ENCODE data around the gene ZBTB7C.
A peak's percentile ranks its signal among the peaks of the same experiment; 100 is the strongest.

ZBTB7C gene

DNA sequence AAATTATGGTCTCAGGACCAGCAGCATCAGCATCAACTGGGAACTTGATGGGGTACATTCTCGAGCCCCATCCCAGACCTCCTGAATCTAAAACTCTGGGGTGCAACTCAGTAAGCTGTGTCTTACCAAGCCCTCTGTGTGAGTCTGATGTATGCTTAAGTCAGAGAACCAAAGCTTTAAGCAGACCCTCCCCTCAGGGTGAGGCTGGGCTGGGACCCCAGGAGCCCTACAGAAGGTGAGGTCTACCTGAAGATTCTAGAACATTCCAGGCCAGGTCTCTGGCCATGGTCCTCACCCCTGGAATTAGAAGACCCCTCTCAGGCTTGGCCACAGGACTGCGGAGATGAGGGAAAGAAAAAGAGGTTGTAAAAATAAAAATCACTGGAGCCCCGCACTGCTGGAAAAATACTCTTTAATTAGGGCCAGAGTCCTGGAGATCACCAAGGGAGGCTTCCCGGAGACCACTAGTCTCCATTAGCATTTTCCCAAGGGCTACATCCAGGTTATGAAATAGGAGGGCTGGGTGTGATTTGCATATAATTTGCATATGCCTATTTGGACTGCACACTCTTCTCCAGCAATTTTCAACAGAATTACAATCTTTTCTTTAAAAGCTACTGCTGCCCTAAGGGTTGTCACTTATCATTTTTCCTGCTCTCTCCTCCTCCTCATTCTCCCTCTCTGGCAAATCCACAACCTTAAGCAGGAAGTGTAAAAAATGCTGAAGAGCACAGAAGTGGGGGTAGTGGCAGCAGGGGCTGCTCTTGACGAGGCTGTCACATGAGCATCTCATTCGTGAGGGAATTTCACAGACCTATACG lies 100.2 kb downstream of the ZBTB7C start:
- Histone ChIP-seq H3K4me1 (ENCODE audit: control insufficient read depth, insufficient read depth, low read length) (peaks cover 5% of the 10 kb centered on the region; the same call in 1 of the 2 replicates), H3K4me3 (ENCODE audit: low read depth, low read length) (no peak overlapping the region), H3K9me3 (ENCODE audit: control insufficient read depth, insufficient read depth, low read depth, low read length) (no peaks in the 10 kb centered on the region), H3K9ac (ENCODE audit: low read length) (no peak overlapping the region), H3K36me3 (ENCODE audit: control insufficient read depth, insufficient read depth, low read length) (no peaks in the 10 kb centered on the region), H3K27ac (ENCODE audit: low read depth, low read length) (no peak overlapping the region), H3K27me3 (ENCODE audit: control insufficient read depth, insufficient read depth, low read length) (no peaks in the 10 kb centered on the region)

DNA sequence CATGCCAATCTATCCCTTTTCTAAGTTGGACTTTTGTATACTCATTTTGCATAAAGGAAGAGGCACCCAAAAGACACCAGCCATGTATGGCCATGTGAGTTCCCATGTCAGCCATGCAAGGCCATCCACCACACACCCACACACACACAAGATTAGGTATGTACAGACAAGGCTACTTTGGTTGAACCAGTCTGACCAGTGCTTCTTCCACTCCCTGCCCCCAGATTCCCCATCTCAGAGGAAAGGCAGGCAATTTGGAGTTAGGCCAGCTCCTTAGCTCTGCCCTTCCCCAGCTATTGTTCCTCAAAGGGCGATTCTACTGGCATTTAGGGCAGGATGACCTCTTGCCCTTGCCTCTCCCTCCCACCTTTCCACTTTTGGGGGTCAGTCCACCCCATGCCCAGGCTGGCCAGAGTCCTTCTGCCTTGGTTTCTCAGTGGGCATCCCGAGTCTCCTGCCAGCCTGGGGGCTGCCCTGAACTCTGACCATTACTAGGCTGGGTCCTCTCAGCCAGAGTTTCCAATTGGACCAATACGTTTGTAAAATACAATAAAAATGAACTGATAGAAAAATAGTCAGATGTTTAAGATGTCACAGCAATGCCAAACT lies 101.1 kb downstream of the ZBTB7C start:
- H3K36me3 ChIP-seq (ENCODE audit: control insufficient read depth, insufficient read depth, low read length) = no peaks in the 10 kb centered on the region
- no peaks in the 10 kb centered on the region for H3K9me3 ChIP-seq (ENCODE audit: control insufficient read depth, insufficient read depth, low read depth, low read length)
- H3K27me3 ChIP-seq (ENCODE audit: control insufficient read depth, insufficient read depth, low read length) = no peaks in the 10 kb centered on the region
- no peak overlapping the region for H3K9ac ChIP-seq (ENCODE audit: low read length)
- H3K4me1 ChIP-seq (ENCODE audit: control insufficient read depth, insufficient read depth, low read length) = peaks cover 5% of the 10 kb centered on the region; the same call in 1 of the 2 replicates
- H3K27ac ChIP-seq (ENCODE audit: low read depth, low read length) = no peak overlapping the region
- no peak overlapping the region for H3K4me3 ChIP-seq (ENCODE audit: low read depth, low read length)

DNA sequence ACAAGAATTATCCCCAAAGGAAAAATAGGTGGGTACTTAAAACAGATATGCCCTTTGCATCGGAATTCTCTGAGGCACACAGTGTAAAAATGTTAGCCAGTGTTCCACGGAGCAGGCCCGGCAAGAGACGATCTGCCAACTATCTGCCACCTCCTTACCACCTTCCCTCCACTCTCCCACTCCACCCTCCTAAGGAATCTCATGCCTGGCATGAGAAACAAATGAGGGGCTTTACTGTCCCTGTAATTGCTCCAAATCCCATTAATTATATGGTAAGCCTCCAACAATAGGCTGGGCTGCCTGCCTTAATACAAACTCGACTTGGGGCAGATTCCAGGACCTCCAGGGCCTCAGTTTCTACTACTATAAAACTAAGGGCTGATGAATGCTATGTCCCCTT lies 102.3 kb downstream of the ZBTB7C start:
- no peaks in the 10 kb centered on the region for H3K9me3 ChIP-seq (ENCODE audit: control insufficient read depth, insufficient read depth, low read depth, low read length)
- H3K4me1 ChIP-seq (ENCODE audit: control insufficient read depth, insufficient read depth, low read length) = peaks cover 5% of the 10 kb centered on the region; the same call in 1 of the 2 replicates
- no peak overlapping the region for H3K27ac ChIP-seq (ENCODE audit: low read depth, low read length)
- no peak overlapping the region for H3K4me3 ChIP-seq (ENCODE audit: low read depth, low read length)
- no peaks in the 10 kb centered on the region for H3K27me3 ChIP-seq (ENCODE audit: control insufficient read depth, insufficient read depth, low read length)
- H3K36me3 ChIP-seq (ENCODE audit: control insufficient read depth, insufficient read depth, low read length) = no peaks in the 10 kb centered on the region
- H3K9ac ChIP-seq (ENCODE audit: low read length) = no peak overlapping the region

DNA sequence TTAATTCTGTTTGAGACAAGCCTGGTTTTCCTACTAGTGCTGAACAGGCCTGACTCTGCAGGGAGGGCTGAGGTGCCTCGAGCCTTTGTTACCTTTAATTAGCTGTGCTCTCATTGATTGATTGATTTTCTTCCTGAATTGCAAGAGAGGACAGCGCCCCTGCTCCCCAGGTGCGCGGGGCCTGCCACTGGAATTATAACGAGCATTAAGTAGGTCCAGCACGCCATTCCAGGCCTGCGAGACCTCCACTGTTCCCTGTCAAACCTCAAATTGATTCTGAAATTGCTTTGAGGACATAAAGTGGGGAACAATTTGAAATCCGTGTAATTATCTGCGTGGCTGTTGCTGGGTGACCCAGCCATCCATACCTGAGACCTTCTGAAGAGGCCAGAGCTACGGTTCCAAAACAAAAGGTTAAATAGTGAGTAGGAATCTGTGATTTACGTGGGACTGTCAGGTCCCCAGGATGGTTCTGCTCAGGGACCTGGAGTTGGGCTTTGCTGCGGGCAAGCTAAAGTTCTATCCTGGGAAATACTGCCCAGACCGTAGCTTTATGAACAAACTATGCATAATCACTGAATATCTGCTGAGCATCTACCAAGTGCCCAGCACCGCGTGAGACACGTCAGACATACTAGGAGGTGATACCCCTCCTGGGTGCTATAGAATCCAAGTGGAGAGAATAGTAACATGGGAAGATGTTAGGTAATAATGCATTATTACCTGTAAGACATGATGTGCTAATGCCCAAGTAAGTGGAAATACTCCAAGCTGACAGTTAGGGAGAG lies 104.1 kb downstream of the ZBTB7C start:
- H3K4me1 ChIP-seq (ENCODE audit: control insufficient read depth, insufficient read depth, low read length) = peaks cover 13% of the 10 kb centered on the region
- no peaks in the 10 kb centered on the region for H3K36me3 ChIP-seq (ENCODE audit: control insufficient read depth, insufficient read depth, low read length)
- H3K4me3 ChIP-seq (ENCODE audit: low read depth, low read length) = no peak overlapping the region
- H3K27me3 ChIP-seq (ENCODE audit: control insufficient read depth, insufficient read depth, low read length) = no peaks in the 10 kb centered on the region
- H3K9ac ChIP-seq (ENCODE audit: low read length) = no peak overlapping the region
- no peak overlapping the region for H3K27ac ChIP-seq (ENCODE audit: low read depth, low read length)
- no peaks in the 10 kb centered on the region for H3K9me3 ChIP-seq (ENCODE audit: control insufficient read depth, insufficient read depth, low read depth, low read length)

DNA sequence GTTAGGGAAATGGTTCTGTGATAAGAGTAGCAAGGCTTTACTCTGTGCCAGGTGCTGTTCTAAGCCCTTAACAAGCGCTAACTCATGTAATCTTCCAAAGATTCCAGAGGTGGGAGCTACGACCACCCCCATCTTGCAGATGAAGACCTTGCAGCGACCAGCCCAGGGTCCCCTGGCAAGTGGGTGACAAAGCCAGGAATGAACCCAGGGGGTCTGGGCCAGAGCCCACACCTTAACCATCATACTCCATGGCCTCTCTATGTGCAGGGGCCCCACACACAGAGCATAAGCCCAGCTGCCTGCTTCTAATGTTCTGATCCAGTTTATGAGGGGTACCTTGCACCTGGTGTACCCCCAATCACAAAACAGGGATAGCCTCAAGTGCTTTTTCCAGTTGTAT lies 105.3 kb downstream of the ZBTB7C start:
- Histone ChIP-seq H3K9me3 (ENCODE audit: control insufficient read depth, insufficient read depth, low read depth, low read length) (no peaks in the 10 kb centered on the region), H3K27me3 (ENCODE audit: control insufficient read depth, insufficient read depth, low read length) (no peaks in the 10 kb centered on the region), H3K4me3 (ENCODE audit: low read depth, low read length) (no peak overlapping the region), H3K4me1 (ENCODE audit: control insufficient read depth, insufficient read depth, low read length) (peaks cover 10% of the 10 kb centered on the region), H3K27ac (ENCODE audit: low read depth, low read length) (no peak overlapping the region), H3K9ac (ENCODE audit: low read length) (no peak overlapping the region), H3K36me3 (ENCODE audit: control insufficient read depth, insufficient read depth, low read length) (no peaks in the 10 kb centered on the region)

DNA sequence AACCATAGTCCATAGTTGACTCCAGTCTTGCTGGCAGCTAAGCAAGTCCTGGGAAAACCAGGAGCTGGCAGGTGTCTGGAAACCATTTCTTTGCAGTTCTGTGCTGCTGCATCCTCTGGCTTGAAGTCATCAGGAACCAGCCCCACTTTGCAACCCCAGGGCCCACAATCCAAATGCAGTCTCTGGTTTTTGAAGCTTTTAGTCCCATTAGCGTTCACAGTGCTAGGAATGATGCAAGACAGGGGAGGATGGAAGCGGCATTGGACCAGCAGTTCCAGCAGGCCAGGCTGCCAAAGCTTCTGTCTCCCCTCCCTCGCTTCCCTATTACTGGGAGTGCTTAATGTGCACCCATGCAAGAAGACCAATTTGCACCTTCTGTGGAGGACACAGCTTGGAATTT lies 106.4 kb downstream of the ZBTB7C start:
- H3K4me3 ChIP-seq (ENCODE audit: low read depth, low read length) = no peak overlapping the region
- no peak overlapping the region for H3K27ac ChIP-seq (ENCODE audit: low read depth, low read length)
- peaks cover 10% of the 10 kb centered on the region for H3K4me1 ChIP-seq (ENCODE audit: control insufficient read depth, insufficient read depth, low read length)
- H3K36me3 ChIP-seq (ENCODE audit: control insufficient read depth, insufficient read depth, low read length) = no peaks in the 10 kb centered on the region
- H3K9me3 ChIP-seq (ENCODE audit: control insufficient read depth, insufficient read depth, low read depth, low read length) = no peaks in the 10 kb centered on the region
- no peaks in the 10 kb centered on the region for H3K27me3 ChIP-seq (ENCODE audit: control insufficient read depth, insufficient read depth, low read length)
- no peak overlapping the region for H3K9ac ChIP-seq (ENCODE audit: low read length)

DNA sequence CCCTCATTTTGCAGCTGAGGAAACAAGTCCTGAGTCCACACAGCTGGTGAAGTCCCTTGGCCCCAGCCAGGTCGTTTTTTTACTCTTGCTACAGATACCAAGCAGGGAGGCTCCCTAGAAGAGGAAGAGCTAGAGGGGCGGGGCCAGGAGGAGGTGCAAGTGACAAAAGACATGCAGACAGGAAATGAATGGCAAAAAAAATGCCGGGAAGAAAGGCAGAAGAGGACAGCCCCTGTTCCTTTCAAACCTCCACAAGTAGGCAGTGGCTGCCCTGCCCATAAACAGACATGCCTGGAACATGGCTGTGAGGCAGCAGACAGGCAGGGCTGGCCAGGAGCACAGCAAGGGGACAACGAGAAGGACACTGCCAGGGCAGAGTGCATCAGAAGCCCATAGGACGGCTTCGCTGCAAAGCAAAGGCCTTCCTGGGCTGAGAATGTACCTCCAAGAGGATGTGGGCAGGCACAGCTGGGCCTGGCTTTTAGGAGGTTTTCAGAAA lies 108.7 kb downstream of the ZBTB7C start:
- H3K9ac ChIP-seq (ENCODE audit: low read length) = peak overlapping the region; percentile 40
- no peak overlapping the region for H3K27ac ChIP-seq (ENCODE audit: low read depth, low read length)
- peaks cover 10% of the 10 kb centered on the region for H3K4me1 ChIP-seq (ENCODE audit: control insufficient read depth, insufficient read depth, low read length)
- no peaks in the 10 kb centered on the region for H3K27me3 ChIP-seq (ENCODE audit: control insufficient read depth, insufficient read depth, low read length)
- H3K4me3 ChIP-seq (ENCODE audit: low read depth, low read length) = peak overlapping the region; percentile 5; the same call in 1 of the 2 replicates
- H3K36me3 ChIP-seq (ENCODE audit: control insufficient read depth, insufficient read depth, low read length) = no peaks in the 10 kb centered on the region
- H3K9me3 ChIP-seq (ENCODE audit: control insufficient read depth, insufficient read depth, low read depth, low read length) = no peaks in the 10 kb centered on the region

DNA sequence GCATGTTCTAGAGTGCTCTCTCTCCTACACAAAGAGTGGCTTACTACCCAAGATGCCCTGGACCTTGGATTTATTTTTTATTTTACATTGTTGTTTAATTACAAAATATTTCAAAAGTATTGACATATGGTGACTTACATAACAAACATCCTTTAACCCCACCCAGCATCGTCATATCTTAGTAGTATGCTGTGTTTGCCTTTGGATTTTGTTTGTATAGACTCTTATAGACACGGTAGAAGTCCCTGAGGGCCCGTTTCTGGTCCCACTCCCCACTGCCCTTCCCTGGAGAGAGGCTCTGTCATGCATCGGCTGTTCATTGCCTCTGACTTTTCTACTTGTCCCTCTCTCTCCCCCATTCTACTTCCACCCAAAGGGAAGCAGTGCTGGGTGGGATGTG lies 112.0 kb downstream of the ZBTB7C start:
- H3K9ac ChIP-seq (ENCODE audit: low read length) = no peak overlapping the region
- H3K4me1 ChIP-seq (ENCODE audit: control insufficient read depth, insufficient read depth, low read length) = peaks cover 26% of the 10 kb centered on the region
- no peak overlapping the region for H3K4me3 ChIP-seq (ENCODE audit: low read depth, low read length)
- no peak overlapping the region for H3K27ac ChIP-seq (ENCODE audit: low read depth, low read length)
- H3K9me3 ChIP-seq (ENCODE audit: control insufficient read depth, insufficient read depth, low read depth, low read length) = no peaks in the 10 kb centered on the region
- no peaks in the 10 kb centered on the region for H3K36me3 ChIP-seq (ENCODE audit: control insufficient read depth, insufficient read depth, low read length)
- no peaks in the 10 kb centered on the region for H3K27me3 ChIP-seq (ENCODE audit: control insufficient read depth, insufficient read depth, low read length)

DNA sequence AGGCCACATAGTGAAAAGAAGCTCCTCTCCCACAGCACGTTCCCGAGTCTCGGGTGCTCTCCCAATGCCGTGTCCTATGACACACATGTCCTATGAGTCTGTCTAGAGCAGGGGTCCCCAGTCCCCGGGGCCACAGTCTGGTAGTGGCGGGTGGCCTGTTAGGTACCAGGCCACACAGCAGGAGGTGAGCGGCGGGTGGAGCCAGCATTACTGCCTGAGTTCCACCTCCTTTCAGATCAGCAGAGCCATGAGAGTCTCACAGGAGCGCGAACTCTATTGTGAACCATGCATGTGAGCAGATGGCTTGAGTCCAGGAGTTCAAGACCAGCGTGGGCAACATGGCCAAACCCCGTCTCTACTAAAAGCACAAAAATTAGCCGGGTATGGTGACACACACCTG lies 112.6 kb downstream of the ZBTB7C start:
- Histone ChIP-seq H3K4me1 (ENCODE audit: control insufficient read depth, insufficient read depth, low read length) (peaks cover 26% of the 10 kb centered on the region), H3K9ac (ENCODE audit: low read length) (no peak overlapping the region), H3K4me3 (ENCODE audit: low read depth, low read length) (no peak overlapping the region), H3K27me3 (ENCODE audit: control insufficient read depth, insufficient read depth, low read length) (no peaks in the 10 kb centered on the region), H3K36me3 (ENCODE audit: control insufficient read depth, insufficient read depth, low read length) (no peaks in the 10 kb centered on the region), H3K9me3 (ENCODE audit: control insufficient read depth, insufficient read depth, low read depth, low read length) (no peaks in the 10 kb centered on the region), H3K27ac (ENCODE audit: low read depth, low read length) (no peak overlapping the region)

DNA sequence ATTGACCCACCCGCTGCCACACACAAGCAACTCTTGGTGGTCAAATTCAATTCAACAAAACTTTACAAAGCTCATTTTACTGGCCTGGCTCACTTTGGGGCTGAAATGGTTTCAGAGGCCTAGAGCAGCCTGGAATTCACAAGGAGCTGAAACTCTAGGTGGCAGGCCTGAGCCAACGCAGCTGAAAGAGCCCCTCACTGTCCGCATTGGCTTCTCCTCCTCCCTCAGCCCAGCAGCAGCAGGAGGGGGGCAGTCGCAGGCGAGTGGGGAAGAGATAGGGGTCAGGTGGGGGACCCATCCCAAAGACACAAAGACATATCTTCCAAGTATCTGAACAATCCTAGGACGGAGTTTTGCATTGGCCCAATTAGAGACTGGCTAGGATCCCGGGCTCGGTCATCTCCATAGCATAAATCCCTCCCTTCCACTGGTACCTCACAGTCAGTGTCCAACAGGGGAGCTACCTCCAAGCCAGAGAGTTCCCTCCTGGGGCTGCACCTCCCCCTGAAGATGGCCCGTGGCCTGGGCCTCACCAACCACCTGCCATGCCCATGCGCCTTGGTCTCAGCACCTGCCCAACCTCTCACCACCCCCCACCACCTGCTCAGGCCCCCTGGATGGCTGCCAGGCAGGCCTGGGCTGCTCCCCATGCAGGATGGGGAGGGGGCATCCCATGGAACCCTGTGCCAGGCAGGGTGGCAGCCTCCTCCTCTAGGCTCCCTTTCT lies 113.4 kb downstream of the ZBTB7C start:
- H3K4me1 ChIP-seq (ENCODE audit: control insufficient read depth, insufficient read depth, low read length) = peaks cover 24% of the 10 kb centered on the region
- H3K9me3 ChIP-seq (ENCODE audit: control insufficient read depth, insufficient read depth, low read depth, low read length) = no peaks in the 10 kb centered on the region
- no peak overlapping the region for H3K4me3 ChIP-seq (ENCODE audit: low read depth, low read length)
- no peaks in the 10 kb centered on the region for H3K27me3 ChIP-seq (ENCODE audit: control insufficient read depth, insufficient read depth, low read length)
- no peak overlapping the region for H3K27ac ChIP-seq (ENCODE audit: low read depth, low read length)
- H3K36me3 ChIP-seq (ENCODE audit: control insufficient read depth, insufficient read depth, low read length) = no peaks in the 10 kb centered on the region
- no peak overlapping the region for H3K9ac ChIP-seq (ENCODE audit: low read length)
